Peyer's patch (tissue), 4 donors: ENCODE results near the gene KLHL18.
"Not testable (repeated sequence)": the region's sequence is repeated elsewhere in the genome, so short reads cannot be mapped to it uniquely, and the experiment has no call there.

Experiments used
- POLR2A ChIP-seq, 2 donors: fragments of 450-650 bp; IDR thresholded peaks; one replicate each; pipeline ENCODE4 v1.5.1; 2017; ENCODE audit warnings: antibody characterized with exemption in 2 of 2, mild to moderate bottlenecking in 2 of 2, moderate library complexity in 2 of 2
- TF ChIP-seq, protein P1 (sequence below), 6 experiments: fragments of 450-650 bp in 4 of 6; fragments of 200-600 bp in 2 of 6; sonication (generic) in 1 of 6; IDR thresholded peaks; one replicate each; pipeline ENCODE4 v1.5.1; 2017 to 2019; ENCODE audit warnings: antibody characterized with exemption in 6 of 6, mild to moderate bottlenecking in 3 of 6, moderate library complexity in 1 of 6

DNA sequence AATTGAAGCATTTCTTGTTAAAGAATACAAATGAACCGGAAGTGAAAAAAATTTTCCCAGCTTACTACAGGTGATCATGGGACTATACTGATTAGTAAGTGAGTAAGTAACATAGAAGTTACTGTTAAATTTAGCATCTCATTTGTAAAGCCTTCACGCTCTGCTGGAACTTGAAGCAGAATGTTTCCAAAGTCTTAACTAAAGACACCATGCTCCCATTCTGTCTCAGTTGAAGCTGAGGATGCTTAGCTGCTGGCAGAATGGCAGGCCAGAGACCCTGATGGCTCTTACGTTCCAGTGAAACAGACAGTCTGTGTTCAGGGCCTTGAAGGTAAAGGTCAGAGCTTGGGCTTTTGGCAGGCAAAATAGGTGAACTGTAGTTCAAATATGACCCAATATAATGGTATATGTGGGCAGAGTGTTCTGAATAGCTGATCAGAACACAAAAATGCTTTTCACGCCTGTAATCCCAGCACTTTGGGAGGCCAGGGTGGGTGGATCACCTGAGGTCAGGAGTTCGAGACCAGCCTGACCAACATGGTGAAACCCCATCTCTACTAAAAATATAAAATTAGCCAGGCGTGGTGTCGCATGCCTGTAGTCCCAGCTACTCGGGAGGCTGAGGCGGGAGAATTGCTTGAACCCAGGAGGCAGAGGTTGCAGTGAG lies 9.1 kb downstream of the KLHL18 start:
- TF ChIP-seq, protein P1, sequence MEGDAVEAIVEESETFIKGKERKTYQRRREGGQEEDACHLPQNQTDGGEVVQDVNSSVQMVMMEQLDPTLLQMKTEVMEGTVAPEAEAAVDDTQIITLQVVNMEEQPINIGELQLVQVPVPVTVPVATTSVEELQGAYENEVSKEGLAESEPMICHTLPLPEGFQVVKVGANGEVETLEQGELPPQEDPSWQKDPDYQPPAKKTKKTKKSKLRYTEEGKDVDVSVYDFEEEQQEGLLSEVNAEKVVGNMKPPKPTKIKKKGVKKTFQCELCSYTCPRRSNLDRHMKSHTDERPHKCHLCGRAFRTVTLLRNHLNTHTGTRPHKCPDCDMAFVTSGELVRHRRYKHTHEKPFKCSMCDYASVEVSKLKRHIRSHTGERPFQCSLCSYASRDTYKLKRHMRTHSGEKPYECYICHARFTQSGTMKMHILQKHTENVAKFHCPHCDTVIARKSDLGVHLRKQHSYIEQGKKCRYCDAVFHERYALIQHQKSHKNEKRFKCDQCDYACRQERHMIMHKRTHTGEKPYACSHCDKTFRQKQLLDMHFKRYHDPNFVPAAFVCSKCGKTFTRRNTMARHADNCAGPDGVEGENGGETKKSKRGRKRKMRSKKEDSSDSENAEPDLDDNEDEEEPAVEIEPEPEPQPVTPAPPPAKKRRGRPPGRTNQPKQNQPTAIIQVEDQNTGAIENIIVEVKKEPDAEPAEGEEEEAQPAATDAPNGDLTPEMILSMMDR (IDR thresholded peaks at IDR 0.05) = not testable (repeated sequence)
- TF ChIP-seq POLR2A (IDR thresholded peaks at IDR 0.05) = not testable (repeated sequence)
